Measurements from ENCODE around the gene DST.
A peak's percentile ranks its signal among the peaks of the same experiment; 100 is the strongest.
"Not testable (repeated sequence)": the region's sequence is repeated elsewhere in the genome, so short reads cannot be mapped to it uniquely, and the experiment has no call there.

DST gene

DNA sequence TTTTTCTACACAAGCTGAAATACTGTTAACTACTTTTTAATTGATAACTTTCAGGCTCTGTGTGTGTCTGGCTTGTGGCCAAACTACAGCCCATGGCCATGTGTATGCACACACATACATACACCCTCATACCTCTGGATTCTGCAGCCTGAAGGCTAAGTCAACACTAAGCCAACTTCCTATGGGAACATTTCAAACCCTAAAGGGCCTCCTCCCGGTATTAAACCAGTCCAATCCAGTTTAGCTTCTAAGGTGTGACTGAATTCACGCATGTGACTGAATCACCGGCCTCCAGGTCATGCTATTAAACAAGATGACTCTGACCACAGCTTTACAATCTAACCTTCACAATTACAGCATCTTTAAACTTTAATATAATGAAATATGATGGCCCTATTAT, 20.7 kb upstream of the DST start:
- FAIRE-seq = no peak
- DNase-seq (ENCODE audit: low spot score) = peak; percentile 13

DNA sequence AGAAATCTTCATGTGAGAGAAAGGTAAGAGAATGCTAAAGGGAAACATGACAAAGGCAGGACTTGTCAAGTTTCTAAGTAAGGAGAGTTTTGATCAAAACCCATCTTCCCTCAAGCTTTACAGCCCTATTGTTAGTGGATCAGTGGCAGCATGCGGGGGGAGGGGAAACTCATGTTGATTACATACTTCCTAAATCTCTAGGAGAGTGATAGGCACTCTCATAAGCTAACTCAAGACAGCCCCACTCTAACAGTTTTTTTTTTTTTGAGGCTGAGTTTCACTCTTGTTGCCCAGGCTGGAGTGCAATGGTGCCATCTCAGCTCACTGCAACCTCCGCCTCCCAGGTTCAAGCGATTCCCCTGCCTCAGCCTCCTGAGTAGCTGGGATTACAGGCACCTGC, 18.6 kb upstream of the DST start:
- not testable (repeated sequence) for FAIRE-seq

DNA sequence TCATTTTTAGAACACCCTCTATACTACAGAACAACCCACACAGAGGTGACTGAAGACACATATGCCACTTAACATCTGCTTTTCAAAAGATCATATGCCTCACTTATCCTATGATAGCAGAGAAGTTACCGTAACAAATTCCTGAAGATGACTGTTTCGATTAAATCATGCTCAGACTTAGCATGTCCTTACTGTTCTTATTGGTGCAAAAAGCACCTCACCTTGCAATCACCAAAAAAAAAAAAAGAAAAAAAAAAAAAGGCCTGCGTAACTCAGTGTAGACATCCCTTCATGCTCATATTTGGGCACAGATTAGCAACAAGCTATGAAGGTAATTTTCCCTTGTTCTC, 17.7 kb upstream of the DST start:
- DNase-seq (ENCODE audit: low spot score) (no peak), FAIRE-seq (no peak)

More for the DNA sequence above, 18.6 kb upstream of the DST start:
- not testable (repeated sequence) for DNase-seq (ENCODE audit: low spot score)

DNA sequence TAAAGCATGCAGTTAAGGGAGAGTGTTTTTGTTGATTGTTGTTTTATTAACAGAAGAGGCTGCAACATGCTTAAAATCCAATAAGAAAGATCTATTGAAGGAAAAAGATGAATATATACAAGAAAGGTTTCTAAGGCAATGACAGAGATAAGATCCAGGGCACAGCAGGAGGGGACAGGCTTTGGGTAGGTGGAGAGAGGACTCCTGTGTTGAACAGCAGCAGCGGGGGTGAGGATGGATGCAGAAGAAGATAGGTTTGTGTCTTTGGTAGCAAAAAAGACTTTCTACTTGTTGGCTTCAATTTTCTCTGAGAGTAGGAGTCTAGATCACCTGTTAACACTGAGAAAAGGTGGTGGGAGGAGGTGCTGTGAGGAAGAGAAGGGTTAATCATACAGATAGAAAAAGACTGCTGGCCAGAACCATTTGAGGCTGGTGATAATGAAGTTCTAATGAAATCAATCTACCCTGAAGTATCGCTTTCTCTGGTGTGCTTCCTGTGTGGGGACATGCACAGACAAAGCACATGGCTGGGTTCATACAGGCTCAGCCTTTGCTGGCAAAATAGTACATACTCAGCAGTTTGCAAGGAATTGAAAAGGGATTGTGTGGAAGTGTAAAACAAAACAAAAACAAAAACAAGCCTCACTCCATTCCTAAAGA, 17.2 kb upstream of the DST start:
- FAIRE-seq = no peak
- no peak for DNase-seq (ENCODE audit: low spot score)

DNA sequence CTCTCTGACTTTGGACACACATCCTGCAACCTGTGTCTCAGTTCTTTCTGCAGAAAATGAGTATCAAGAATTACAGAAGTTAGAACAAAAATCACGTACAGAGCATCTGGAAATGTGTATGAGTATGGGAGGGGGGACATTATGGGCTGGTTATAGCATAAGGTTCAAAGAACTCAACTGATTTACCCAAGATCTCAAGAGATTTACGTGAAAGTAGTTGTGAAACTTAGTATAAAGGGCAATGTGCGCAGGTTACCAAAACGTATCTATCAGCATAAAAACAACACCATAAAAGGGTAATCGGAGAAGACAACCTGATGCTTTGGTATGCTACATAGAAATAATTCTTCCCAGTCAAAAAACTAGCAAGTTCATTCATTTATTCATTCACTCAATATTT, 15.6 kb upstream of the DST start:
- no peak for FAIRE-seq
- no peak for DNase-seq (ENCODE audit: low spot score)

DNA sequence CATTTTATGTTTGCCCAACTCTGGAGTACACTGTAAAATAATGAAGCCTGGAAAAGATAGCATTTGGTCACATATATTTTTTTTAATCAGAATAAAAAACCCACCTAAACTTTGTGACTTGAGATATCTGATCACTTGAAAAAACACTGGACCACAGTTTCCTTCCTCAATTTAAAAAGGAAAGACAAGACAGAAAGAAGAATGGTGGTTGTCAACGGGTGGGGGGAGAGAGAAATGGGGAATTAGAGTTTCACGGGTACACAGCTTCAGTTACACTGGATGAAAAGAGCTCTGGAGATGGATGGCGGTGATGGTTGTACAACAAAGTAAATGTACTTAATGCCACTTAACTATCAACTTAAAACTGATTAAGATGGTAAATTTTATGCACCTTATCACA, 14.7 kb upstream of the DST start:
- FAIRE-seq (no peak), DNase-seq (ENCODE audit: low spot score) (no peak)

DNA sequence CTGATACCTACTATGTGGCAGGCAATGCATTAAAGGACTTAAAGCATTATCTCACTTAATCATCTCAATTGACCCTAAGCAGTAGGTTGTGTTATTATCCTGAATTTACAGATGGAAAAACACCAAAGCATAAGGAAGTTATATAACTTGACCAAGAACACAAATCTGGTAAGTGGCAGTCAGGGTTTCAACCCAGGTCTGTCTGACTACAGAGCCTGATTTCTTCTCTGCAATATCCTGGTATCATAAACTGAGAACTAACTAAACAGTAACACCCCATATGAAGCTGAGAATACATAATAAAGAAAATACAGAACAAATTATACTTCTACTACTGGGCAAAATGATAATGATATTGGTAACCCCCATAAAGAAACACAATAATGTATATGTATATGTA, 13.8 kb upstream of the DST start:
- DNase-seq (ENCODE audit: low spot score) (no peak), FAIRE-seq (no peak)

DNA sequence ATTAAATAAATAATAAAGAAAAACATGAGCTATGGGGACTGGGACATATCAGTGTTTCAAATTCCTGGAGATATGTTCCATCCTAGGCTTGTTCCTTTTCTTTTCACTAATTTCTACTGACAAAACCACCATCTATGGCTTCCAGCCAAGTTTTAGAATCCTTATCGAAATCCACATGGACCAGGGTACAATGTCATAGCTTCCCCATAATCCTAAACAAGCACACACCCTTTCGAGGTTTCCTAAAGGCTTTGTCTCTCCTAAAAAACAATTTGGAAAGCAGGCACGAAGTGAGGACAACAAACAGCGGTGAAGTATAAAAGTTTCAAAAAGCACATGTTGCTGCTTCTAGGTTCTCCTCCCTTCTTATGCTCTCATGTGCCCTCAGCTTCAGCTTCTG, 13.3 kb upstream of the DST start:
- DNase-seq (ENCODE audit: low spot score) (no peak), FAIRE-seq (no peak)

DNA sequence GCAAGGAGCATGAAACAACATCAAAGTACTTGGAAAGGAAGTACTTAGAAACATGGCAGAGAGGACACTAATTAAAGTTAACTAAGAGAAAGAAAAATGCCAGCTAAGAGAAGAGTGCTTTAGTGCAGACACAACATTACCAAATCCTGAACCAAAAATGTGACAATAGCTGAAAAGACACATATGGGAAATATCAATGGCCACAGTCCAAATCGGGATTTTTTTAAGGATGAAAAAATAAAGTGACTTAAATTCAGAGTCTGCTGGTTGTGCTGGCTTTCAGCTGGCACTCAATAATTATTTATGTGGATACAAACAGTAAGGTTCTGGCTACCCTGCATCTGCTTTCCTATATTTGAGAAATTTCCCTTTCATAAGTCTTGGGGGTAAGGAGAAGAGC, 12.6 kb upstream of the DST start:
- FAIRE-seq (no peak), DNase-seq (ENCODE audit: low spot score) (no peak)

DNA sequence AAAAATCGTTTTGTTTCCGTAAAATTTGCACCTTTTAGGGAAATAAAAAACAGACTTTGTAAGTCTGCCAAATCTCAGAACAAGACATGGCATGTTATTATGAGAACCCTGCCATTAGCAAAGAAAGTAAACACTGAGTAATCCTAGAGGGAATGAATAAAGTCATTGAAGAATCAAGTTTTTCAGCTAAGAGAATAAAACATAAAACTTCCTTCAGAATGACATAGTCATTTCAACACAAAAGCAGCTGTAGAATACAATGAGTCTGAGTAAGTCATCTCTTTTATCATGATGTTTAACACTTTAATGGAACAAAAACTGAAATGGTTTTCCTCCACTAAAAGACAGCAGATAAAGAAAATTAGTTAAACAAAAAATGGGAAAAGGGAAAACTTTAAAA, 10.3 kb upstream of the DST start:
- DNase-seq (ENCODE audit: low spot score) = peak; percentile 13
- FAIRE-seq = peak; percentile 29

DNA sequence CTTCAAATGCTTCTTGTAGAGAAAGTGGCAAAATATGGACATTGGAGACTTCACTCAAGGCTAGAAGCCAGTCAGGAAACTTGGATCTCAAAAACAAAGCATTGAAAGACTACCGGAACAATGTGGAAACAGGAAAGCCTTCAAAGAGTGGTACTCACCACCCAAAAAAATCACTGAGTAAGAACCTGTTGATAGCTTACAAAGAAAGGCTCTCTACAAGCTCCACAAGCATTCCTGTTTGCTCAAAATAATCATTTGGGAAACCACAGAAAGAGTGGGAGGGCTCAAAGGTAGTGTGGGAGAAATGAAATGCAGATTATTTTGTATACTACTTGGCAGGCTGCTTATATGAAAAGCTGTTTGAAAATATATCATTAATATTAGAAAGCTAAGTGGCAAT, 9.5 kb upstream of the DST start:
- no peak for FAIRE-seq

DNA sequence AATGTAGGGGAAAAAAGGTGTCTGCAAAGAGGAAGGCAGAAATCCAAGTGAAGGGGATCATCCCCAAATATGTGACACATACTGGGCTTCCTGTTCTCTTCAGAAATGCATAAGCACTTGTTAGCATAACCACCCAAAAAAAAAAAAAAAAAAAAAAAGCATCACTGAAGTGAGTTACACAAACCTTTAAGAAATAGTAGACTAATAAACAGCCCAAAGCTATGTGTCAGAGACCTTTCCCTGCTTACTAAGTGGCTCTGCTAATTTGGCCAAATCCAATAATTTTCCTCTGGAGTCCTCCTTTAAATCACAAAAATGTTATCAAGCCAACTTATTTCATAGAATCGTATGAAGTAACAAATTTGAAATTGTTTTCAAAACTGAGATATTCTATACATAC, 7.5 kb upstream of the DST start:
- DNase-seq (ENCODE audit: low spot score) = no peak
- FAIRE-seq = no peak

More for the DNA sequence above, 9.5 kb upstream of the DST start:
- DNase-seq (ENCODE audit: low spot score) = no peak

DNA sequence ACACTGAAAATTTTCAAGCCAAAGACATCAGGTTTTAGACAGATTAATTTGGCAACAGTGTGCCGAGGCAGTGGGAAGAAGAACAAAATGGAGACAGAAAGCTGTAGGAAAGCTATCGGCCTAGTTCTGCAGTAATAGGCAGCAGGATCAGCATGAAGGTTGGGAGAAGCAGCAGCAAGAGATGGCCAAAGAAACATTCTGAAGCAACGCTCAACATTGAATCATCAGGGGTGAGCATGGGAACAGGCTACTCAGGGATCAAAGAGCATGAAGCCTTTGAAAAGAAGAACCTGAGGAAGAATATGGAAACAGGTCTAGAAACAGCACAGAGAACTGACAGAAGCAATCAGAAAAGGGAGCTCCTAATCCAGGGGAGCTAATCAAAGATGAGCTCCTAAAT, 7.1 kb upstream of the DST start:
- no peak for DNase-seq (ENCODE audit: low spot score)
- no peak for FAIRE-seq

DNA sequence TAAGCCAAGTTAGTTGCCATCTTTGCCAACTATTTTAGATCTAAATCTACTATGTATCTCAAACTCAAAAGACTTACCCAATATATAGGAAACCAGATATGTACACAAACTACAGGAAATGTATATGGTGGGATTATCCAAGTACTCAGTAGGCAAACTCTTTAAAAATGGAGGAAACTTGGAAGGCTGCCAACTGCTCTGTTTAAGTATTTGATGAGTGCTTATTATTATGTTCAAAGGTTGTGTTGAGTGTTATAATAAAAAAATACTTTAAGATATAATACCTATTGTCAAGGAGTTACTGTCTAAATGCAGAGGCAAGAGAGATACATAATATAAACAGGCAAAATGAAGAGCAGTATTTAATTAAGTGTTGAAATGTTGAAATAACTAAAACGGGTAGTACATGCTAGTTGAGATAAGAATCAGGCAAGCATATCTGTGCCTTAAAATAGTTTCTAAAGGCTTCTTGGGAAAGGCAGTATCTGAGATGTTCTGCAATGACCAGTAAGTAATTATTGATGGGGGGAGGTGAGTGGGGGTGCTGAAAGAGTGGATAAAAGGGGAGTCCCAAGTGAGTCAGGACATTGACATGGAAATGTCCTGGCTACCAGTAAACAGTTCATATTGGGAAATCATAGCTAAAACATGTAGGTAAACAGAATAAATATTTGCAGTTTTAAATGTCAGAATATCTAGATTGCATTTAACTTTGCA, 6.5 kb upstream of the DST start:
- no peak for FAIRE-seq
- no peak for DNase-seq (ENCODE audit: low spot score)

DNA sequence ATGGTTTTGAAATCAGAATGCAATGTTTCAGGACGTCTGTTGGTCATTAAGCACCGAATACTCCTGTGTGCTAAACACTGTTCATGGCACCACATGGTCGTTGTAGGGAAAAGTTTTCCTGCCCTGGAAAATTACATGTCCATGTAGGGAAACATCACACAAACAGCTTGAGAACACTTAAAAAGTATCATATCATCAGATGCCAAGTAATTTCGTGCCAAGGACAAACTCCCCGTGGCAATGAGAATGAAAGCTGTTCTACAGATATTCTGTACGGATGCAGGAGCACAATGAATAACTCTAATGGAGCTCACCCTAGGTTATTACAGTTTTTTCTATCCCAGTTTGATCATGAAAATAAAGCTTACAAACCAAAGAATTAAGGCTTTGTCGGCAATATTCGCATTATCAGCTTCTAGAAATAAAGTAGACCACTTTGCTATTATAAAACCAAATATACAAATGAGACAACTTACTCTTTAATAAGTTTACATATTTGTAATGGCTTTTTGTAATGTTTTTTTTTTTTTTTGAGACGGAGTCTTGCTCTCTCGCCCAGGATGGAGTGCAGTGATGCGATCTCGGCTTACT, 4.6 kb upstream of the DST start:
- no peak for FAIRE-seq
- DNase-seq (ENCODE audit: low spot score) = no peak

DNA sequence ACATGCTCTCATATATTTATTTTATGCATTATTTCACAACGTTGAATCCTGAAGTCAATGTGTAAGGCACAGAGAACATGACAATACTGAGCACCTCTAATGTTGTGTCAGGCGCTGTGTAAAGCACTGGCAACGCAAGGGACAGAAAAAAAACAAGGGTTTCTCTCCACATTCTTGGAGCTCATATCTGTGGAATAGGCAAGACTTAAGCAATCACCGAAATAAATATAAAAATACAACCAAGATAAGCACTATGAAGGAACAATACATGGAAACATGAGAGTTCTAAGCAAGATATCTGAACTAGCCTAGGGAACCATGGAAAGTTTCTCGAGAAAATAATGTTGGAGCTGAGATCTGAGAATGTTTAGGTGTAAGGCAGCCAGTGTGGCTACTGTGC, 1.7 kb upstream of the DST start:
- FAIRE-seq = no peak
- DNase-seq (ENCODE audit: low spot score) = no peak

DNA sequence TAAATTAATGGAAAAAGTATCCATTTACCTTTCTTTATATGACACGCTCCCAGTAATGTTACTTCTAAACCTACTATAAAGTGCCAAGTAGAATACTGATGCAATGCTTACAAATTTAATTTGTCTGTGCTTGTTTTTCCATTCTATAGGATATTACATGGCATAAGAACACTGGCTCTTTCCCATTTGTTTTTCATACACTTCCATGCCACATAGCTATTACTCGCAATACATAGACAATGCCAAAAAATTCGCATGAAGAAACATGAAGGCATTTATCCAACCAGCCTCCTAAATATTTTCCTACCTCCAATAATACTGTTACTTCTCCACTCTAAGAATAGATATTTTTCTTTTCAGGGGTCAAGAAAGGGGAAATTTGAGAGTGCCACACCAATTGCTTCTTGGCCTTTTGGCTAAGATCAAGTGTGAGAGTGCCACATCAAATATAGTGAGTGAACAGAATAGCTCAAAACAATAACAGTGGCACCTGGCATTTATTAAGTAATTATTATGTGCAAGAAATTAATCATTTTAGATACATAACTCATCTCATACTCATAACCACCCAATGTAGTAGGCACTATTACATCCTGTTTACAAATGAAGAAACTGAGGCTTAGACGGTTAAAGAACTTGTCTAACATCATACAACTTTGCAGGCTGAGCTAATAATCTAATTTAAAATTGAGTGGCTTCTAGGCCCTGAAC, 845 bp upstream of the DST start:
- DNase-seq (ENCODE audit: low spot score) = no peak
- FAIRE-seq = no peak

DNA sequence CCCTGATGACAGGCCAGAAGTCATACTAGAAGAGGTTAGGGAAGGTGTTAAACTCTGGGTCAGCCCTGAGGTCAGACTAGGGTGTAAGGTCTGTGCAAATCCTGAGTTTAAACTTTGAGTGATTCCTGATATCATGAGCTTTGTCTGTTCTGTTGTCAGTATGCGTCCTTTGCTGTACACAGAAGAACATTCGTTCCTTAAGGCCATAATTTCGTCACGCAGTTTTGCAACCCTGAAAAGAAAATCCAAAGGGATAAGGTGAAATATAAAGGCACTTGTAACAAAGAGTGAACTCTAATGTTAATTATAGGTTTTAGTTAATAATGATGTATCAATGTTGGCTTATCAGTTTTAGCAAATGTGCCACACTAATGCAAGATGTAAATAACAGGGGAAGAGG, 2.3 kb downstream of the DST start:
- no peak for FAIRE-seq
- DNase-seq (ENCODE audit: low spot score) = no peak

DNA sequence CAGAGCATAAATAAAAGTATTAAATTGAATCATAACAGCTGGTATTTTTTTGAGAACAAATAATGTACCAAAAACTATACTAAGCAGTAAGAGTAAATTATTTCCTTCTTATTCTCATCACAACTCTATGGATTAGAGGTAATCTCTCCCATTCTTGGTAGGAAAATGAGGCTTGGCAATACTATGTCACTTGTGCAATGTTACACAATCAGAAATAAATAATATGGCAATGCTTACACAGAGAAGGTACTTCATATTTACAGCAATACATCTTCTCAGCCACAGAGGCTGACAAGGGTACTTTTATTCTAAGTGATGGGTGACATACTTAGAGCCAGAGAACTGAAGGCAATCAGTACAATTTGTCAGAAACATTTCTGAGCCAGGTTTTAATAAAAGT, 3.9 kb downstream of the DST start:
- FAIRE-seq (no peak), DNase-seq (ENCODE audit: low spot score) (no peak)

DNA sequence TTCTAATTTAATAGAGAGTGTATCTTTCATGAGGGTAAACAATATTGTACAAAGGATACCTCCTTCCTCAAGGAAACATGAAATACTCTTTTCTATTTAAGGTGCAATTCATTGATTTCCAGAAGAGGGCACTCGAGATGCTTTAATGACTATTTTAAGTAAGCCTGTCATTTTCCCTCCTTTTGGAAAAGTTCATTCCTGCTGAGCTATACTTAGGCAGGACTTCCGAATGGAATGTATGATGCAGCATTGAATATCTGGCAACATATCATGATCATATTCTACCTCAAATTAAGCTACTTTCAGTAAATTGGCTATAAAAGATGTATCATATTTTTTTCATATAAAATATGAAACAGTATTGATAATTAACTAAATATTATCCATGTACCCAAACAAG, 5.0 kb downstream of the DST start:
- DNase-seq (ENCODE audit: low spot score) = peak; percentile 55
- peak; percentile 80 for FAIRE-seq

DNA sequence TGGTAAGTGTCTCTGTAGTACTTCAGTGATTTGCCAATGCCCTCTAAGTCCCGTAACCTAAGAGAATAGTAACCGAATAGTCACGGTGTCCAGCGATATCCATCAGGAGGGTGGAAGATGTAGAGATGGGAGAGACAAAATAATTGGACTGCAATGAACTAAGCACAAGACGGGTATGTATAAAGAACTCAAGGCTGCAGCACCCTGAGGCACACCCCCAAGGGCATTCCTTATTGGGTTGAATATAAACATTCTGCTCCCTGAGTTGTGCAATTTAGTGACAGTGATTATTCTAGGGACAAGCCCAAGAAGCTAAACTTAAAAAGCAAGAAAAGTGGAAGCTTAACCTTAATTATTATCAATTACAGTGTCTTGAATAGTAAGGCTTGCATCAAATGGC, 14.6 kb downstream of the DST start:
- FAIRE-seq = no peak

DNA sequence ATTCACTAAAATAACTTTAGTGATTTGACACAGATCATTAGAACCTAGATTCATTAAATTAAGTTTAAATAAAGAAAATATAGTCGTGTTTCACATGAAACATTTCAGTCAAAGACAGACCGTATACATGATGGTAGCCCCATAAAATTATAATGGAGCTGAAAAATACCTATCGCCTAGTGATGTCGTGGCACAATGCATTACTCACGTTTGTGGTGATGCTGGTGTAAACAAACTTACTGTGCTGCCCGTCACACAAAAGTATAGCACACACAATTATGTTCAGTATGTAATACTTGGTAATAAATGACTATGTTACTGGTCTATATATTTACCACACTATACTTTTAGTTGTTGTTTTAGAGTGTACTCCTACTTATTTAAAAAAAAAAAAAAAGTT, 17.3 kb downstream of the DST start:
- DNase-seq (ENCODE audit: low spot score) = no peak
- no peak for FAIRE-seq

More for the DNA sequence above, 14.6 kb downstream of the DST start:
- DNase-seq (ENCODE audit: low spot score) = no peak

DNA sequence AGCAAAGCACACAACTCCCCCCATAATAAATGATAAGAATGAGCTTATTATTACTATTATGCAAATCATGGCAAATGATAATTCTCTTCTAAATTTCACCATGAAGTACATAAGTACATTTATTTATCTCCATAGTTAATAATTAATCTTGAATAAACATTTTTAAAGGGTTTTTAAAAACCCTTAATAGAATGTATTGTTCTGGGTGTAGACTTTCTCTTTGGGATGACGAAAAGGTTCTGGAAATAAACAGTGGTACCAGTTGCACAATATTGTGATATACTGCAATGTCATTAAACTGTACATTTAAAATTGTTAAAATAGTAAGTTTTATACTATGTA, 18.0 kb downstream of the DST start:
- DNase-seq (ENCODE audit: low spot score) (no peak), FAIRE-seq (no peak)

Data from RCC 7860 (cell line).